Breast epithelium (tissue), 4 donors: ENCODE measurements around the gene PARD3B. TPM values are rescaled to one million over a fixed set of nuclear protein-coding genes. Genes with fewer than 3 reads are reported as not detected.

Experiments used
- DNase-seq, 2 donors: peaks; one replicate each; pipeline ENCODE4 v3.0.0-alpha.2; 2019; ENCODE audit warnings: low spot score in 2 of 2
- H3K27ac ChIP-seq, 2 donors: fragments of 200-600 bp; sonication (generic) in 1 of 2; one replicate each; pipeline ENCODE4 v1.5.1; 2016 to 2019; ENCODE audit warnings: mild to moderate bottlenecking in 1 of 2
- H3K27me3 ChIP-seq, 2 donors: fragments of 200-600 bp; sonication (generic) in 1 of 2; one replicate each; pipeline versions ENCODE4 v1.5.1 to v1.6.0; 2017 to 2019; ENCODE audit warnings: control low read depth in 1 of 2, mild to moderate bottlenecking in 1 of 2
- H3K36me3 ChIP-seq: fragments of 200-600 bp; one replicate; pipeline ENCODE4 v1.5.1; 2019
- H3K4me1 ChIP-seq, 2 donors: fragments of 200-600 bp; sonication (generic); one replicate each; pipeline ENCODE4 v1.5.1; 2016 to 2019; ENCODE audit warnings: control low read depth in 1 of 2
- H3K4me3 ChIP-seq, 3 donors: fragments of 200-600 bp; sonication (generic); 1 replicate in 2 of 3; 2 replicates in 1 of 3; pipeline ENCODE4 v1.5.1; 2016 to 2019; ENCODE audit warnings: mild to moderate bottlenecking in 3 of 3, moderate library complexity in 2 of 3
- H3K9me3 ChIP-seq, 2 donors: fragments of 200-600 bp; sonication (generic) in 1 of 2; one replicate each; pipeline ENCODE4 v1.5.1; 2016 to 2019; ENCODE audit warnings: control low read depth in 1 of 2
- POLR2A ChIP-seq: fragments of 450-650 bp; IDR thresholded peaks from one replicate; pipeline ENCODE4 v1.6.1; 2016; ENCODE audit warnings: antibody characterized with exemption, mild to moderate bottlenecking, moderate library complexity
- POLR2AphosphoS5 ChIP-seq, 3 donors: sonication (generic); formaldehyde crosslinking; IDR thresholded peaks; one replicate each; pipeline ENCODE4 v1.6.1; 2017; ENCODE audit warnings: antibody characterized with exemption in 3 of 3
- intact Hi-C: fragments of 100-400 bp; cut with DNase I; formaldehyde crosslinking; loops from one replicate; pipeline ENCODE4 v1.15.1; 2023; ENCODE audit warnings: low total_unique reads
- total RNA-seq, 3 donors: library from RNA; depleted of rRNA; stranded (reverse); fragments of >200 nt; gene quantifications; one replicate each; pipeline ENCODE4 v1.1.0, GENCODE V29; 2016
- TF ChIP-seq, protein P1 (sequence below), 3 donors: fragments of 450-650 bp; IDR thresholded peaks; one replicate each; pipeline ENCODE4 v1.5.1; 2016 to 2017; ENCODE audit warnings: antibody characterized with exemption in 3 of 3, mild to moderate bottlenecking in 3 of 3, moderate library complexity in 3 of 3

Gene PARD3B
- total RNA-seq, 3 donors from 2014 or later: 24.6 to 66.2 (median 25.9) TPM

GRCh38 chr2:205034034-205034433 is 488.8 kb downstream of the PARD3B start:
- DNase-seq: no peak
- intact Hi-C loops: loop anchor here (2.0 kb wide), 1 partner anchor 47 kb away; no protein-coding TSS in a partner anchor
- H3K4me3 ChIP-seq: no peak overlapping the region
- no peak overlapping the region for H3K27ac ChIP-seq
- no peaks in the 10 kb centered on the region for H3K36me3 ChIP-seq
- TF ChIP-seq, protein P1, sequence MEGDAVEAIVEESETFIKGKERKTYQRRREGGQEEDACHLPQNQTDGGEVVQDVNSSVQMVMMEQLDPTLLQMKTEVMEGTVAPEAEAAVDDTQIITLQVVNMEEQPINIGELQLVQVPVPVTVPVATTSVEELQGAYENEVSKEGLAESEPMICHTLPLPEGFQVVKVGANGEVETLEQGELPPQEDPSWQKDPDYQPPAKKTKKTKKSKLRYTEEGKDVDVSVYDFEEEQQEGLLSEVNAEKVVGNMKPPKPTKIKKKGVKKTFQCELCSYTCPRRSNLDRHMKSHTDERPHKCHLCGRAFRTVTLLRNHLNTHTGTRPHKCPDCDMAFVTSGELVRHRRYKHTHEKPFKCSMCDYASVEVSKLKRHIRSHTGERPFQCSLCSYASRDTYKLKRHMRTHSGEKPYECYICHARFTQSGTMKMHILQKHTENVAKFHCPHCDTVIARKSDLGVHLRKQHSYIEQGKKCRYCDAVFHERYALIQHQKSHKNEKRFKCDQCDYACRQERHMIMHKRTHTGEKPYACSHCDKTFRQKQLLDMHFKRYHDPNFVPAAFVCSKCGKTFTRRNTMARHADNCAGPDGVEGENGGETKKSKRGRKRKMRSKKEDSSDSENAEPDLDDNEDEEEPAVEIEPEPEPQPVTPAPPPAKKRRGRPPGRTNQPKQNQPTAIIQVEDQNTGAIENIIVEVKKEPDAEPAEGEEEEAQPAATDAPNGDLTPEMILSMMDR (IDR thresholded peaks at IDR 0.05): no peak
- no peak for TF ChIP-seq POLR2A
- no peak for TF ChIP-seq POLR2AphosphoS5 (IDR thresholded peaks at IDR 0.05)
- H3K4me1 ChIP-seq: no peaks in the 10 kb centered on the region
- no peaks in the 10 kb centered on the region for H3K27me3 ChIP-seq
- H3K9me3 ChIP-seq: no peaks in the 10 kb centered on the region

GRCh38 chr2:205040323-205040722 is 495.0 kb downstream of the PARD3B start:
- H3K36me3 ChIP-seq: no peaks in the 10 kb centered on the region
- no peak for TF ChIP-seq POLR2AphosphoS5 (IDR thresholded peaks at IDR 0.05)
- TF ChIP-seq, protein P1 (IDR thresholded peaks at IDR 0.05): no peak
- TF ChIP-seq POLR2A: no peak
- no peak overlapping the region for H3K4me3 ChIP-seq
- DNase-seq: no peak
- no peaks in the 10 kb centered on the region for H3K27me3 ChIP-seq
- intact Hi-C loops: no loop called here
- H3K27ac ChIP-seq: no peak overlapping the region
- no peaks in the 10 kb centered on the region for H3K9me3 ChIP-seq
- H3K4me1 ChIP-seq: no peaks in the 10 kb centered on the region

GRCh38 chr2:205041472-205042130 is 496.3 kb downstream of the PARD3B start:
- Histone ChIP-seq H3K4me3 (no peak overlapping the region), H3K36me3 (no peaks in the 10 kb centered on the region), H3K9me3 (no peaks in the 10 kb centered on the region), H3K27ac (no peak overlapping the region), H3K27me3 (no peaks in the 10 kb centered on the region), H3K4me1 (no peaks in the 10 kb centered on the region)
- no peak for TF ChIP-seq POLR2A
- no peak for DNase-seq
- intact Hi-C loops: no loop called here

GRCh38 chr2:205043285-205043684 is 498.0 kb downstream of the PARD3B start:
- TF ChIP-seq, protein P1 (IDR thresholded peaks at IDR 0.05): no peak
- TF ChIP-seq POLR2AphosphoS5 (IDR thresholded peaks at IDR 0.05): no peak
- no peak for TF ChIP-seq POLR2A
- H3K27ac ChIP-seq: no peak overlapping the region
- no peaks in the 10 kb centered on the region for H3K36me3 ChIP-seq
- DNase-seq: no peak
- H3K9me3 ChIP-seq: no peaks in the 10 kb centered on the region
- H3K4me1 ChIP-seq: no peaks in the 10 kb centered on the region
- intact Hi-C loops: no loop called here
- H3K4me3 ChIP-seq: no peak overlapping the region
- no peaks in the 10 kb centered on the region for H3K27me3 ChIP-seq

GRCh38 chr2:205045706-205046105 is 500.4 kb downstream of the PARD3B start:
- Histone ChIP-seq H3K27ac (no peak overlapping the region), H3K4me1 (no peaks in the 10 kb centered on the region), H3K9me3 (no peaks in the 10 kb centered on the region), H3K36me3 (no peaks in the 10 kb centered on the region), H3K4me3 (no peak overlapping the region), H3K27me3 (no peaks in the 10 kb centered on the region)
- TF ChIP-seq POLR2A: no peak
- TF ChIP-seq, protein P1 (IDR thresholded peaks at IDR 0.05): no peak
- TF ChIP-seq POLR2AphosphoS5 (IDR thresholded peaks at IDR 0.05): no peak
- no peak for DNase-seq
- intact Hi-C loops: no loop called here
